NCI-H146 (cell line): Measurements from ENCODE around the gene AKAP13.
A peak's percentile ranks its signal among the peaks of the same experiment; 100 is the strongest.
"Not testable (repeated sequence)": the region's sequence is repeated elsewhere in the genome, so short reads cannot be mapped to it uniquely, and the experiment has no call there.

ENCODE experiments used
- DNase-seq: peaks from one replicate; lab custom pipeline; 2025; lab: John Stamatoyannopoulos, UW

Gene AKAP13

GRCh38 chr15:85380217-85380811, at the start of gene AKAP13:
Gene AKAP13, plus strand, starts transcription at chr15:85380603. Its CDS starts 105,118 bp downstream, at chr15:85485721.
- peak; percentile 97 for DNase-seq

DNA sequence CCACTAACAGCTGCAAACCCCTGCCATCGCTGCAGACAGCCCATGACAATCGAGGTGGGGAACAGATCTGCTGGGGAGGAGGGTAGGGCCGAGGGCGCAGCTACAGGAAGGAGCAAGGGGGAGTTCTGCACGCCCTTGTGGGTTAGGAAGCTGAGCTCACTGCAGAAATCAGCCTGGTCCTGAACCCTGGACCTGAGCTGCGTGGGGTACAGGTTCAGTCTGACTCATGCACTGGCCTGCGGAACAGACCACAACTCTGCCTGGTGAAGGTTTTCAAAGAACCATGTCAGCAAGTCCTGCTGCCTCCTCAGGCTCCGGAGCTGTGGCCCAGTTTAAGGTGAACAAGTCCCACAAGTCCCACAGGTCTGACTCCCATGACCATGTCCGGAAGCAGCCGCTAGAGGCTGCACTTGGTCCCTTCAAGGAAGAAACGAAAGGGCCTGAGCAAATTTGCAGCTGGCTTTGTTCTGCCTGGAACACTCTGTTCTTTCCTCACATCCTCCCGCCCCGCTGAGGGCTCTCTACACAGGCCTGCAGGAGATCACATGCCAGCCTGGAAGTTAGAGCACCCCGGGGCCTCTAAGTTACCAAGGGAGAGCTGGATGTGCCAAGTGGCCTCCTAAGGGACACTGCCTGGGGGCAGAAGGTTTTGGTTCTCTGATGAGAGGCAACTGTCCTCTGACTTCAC, 49.4 kb upstream of the AKAP13 start:
- DNase-seq, result peak; percentile 78

DNA sequence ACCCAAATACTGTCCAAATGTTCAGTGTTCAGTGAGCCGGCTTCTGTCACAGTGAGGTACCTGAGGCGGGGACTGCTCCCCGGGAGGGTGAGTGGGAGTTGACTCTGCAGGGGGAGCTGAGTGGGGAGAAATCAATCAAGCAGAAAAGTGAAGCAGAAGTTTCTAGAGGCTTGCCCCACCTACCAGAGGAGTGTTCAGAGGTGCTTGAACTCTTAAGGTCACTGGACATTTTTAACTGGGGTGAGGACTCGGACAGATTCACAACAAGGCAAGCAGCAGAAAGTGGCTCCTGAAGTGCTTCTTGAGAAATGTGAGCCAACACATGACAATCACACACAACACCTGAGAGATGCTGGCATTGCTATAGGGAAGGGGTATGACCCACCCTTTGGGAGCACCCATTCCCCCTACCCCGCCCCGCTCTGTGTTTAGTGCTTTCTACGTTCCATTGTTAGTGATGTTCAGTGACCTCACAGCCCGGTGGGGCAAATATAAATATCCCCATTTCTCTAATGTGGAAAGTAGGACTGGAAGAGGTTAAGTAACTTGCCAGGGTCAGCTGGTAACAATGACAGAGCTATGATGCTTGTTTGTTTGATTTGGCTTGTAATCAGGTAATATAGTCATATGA, 48.6 kb upstream of the AKAP13 start:
- no peak for DNase-seq

DNA sequence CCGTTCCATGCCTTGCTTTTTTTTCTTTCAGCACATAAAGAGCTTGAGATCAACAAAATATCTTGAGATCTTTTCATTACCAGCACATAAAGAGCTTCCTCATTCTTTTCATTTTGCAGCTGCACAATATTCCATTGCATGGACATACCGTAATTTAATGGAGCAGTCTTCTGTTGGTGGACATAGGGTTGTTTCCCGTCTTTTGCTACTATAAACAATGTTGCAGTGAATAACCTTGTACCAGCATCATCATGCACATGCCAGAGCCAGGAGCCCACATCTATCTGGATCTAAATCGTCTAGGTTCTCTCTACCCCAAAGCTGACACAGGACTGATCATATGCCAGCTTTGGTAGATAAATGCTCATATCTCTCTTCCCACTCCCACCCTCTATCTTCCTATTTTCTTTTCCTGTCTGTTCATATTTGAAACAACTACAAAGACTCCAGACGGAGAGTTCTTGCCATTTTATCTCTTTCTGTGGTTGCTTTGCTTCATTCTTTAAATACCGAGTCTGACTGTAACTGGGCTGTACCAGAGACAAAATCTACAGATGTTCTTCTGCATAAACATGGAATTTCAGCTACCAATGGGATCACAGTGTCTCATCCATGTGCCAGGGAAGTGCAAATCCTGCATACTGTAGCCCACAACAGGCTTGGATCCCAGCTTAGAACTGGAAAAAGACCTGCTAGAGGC, 47.1 kb upstream of the AKAP13 start:
- no peak for DNase-seq

GRCh38 chr15:85334241-85334640, 46.2 kb upstream of the AKAP13 start:
- no peak for DNase-seq

- DNase-seq, result no peak
Observed at GRCh38 chr15:85335193-85335942, 45.0 kb upstream of the AKAP13 start.

- no peak for DNase-seq
Observed at GRCh38 chr15:85336880-85337279, 43.5 kb upstream of the AKAP13 start.

DNA sequence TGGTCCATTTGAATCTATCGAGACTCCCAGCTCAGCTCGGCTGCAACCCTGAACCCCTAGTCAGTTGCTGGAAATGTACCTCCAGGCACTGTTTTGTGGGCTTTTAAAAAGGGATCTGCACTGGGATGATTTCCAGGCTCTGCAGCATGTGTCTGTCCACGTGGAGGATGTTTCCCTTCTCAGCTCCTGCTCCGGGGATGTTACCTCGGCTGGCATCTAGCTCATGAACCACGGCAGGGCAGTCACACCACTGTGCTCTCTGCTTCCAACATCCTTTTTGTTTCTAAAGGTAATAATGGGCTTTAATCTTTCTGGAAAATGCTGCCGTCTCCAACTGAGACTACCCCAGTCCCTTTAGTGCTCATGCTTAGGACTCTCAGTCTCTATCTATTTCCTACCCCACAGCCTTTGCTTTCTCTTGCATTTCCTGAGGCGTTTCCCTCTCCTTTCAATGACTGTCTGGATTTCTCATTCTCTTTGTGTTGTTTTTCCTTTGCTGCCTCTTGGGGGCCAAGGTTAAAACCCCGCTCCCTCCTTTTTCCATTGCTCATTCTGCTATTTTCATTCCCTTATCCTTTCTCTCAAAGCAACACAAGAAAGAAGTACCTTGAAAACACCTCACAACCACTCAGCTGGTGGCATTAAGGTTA, 42.9 kb upstream of the AKAP13 start:
- no peak for DNase-seq

DNA sequence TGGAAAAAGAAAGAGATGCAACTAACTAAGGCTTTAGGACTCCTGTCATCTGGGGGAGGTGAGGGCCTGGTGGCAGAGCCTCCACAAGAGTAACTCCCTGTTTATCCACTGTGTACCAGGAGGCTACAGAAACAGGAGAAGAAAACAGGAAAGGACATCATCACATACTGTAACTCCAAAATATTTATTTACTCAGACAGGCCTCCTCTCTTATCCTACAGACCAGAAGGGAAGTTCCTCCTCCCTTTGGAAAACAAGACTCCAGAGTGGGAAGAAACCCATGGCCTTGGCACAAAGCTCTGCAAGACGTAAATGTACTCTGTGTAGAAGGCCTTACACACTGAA, 40.1 kb upstream of the AKAP13 start:
- no peak for DNase-seq

DNA sequence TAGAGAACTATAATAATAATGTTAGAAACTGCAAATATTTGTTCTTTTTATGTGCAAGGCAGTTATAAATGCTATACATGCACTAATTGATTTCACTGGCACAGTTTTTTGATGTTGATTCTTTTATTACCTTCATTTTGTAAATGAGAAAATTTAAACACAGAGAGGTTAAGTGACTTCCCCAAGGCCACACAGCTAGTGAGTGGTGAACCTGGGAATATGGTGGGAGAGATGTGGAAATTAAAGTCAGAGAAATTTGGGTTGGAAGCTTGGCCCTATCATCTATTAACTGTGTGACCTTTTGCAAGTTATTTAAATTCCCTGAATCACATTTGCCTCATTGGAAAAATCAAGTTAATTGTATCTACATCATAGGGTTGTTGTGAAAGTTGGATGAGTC, 39.6 kb upstream of the AKAP13 start:
- DNase-seq, result no peak

DNA sequence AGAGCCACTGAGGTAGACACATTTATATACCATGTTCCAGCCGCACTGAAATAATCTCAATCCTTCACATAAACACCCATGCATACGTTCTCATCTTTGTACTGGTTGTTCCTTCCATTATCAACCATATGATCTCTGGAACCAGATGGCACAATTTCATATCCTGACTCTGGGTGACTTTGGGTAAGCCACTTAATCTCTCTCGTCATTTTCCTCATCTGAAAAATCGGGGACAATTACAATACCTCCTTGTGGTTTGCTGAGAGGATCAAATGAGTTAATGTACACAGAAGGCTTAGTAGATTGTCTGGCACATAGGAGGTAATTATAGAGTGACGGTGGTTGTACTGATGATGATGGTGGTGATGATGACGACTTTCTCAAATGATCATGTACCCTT, 38.2 kb upstream of the AKAP13 start:
- DNase-seq, result not testable (repeated sequence)

DNA sequence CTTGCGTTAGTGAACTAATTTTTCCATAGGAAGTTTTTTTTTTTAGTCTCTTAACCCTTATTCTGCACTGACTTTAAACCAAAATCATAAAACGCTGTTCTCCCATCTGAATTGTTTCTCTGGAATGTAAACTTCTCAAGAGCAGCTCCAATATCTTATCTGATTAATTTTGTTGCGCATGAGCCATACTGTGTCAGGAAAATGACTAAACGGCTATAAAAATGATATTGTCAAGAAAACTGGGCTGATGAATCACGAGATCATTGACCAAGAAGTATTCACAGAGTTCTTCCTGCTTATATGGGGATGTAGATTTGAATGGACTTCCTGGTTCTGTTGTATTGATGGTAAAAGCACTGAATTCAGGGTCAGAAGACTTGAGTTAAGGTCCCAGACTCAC, 37.0 kb upstream of the AKAP13 start:
- not testable (repeated sequence) for DNase-seq

DNA sequence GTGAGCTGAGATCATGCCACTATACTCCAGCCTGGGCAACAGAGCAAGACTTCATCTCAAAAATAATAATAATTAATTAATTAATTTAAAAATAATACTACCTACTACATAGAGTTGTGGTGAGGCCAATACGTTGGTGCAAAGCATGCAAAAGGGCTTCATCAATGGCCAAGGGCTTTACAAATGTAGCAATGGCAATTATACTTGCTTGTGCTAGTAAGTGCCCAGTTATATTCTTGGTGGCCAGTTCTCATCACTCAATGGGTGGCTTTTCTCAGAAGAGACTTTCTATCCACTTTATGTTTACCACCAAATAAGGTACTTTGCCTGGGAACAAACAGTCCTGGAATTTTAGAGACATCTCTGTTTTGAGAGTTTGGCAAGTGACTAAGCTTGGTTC, 36.2 kb upstream of the AKAP13 start:
- not testable (repeated sequence) for DNase-seq

GRCh38 chr15:85344653-85345114, 35.7 kb upstream of the AKAP13 start:
- not testable (repeated sequence) for DNase-seq

DNA sequence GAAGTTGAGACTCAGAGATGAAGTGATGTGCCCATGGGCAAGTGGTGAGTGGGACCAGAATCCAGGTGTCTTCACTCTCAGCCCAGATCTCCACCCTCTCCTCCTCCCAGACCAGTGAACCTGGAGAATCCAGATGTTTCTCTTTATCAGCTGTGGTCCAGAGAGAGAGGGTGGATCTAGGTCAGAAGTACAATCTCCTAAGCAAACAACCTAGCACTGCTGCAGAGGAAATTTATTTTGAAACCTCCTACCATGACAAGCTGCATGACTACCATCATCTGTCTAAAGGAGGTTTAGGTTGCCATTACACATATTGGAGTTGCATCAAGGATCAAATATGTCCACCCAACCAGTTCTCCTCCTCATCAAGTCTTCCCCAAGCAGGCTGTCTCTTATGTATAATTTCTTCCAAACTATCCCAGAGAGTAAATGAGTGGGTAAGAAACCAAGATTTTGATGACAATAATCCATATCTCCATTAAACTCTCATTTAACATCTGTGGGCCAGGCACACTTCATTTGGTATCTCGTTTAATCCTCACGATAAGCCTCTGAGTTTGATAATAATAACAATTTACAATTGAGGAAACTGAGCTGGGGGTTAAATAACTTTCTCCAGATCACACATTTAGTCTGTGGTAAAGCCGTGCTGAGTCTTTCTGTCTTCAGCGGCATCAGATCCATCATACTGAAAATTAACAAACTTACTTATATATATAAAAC, 35.0 kb upstream of the AKAP13 start:
- DNase-seq, result not testable (repeated sequence)

GRCh38 chr15:85346462-85347084, 33.8 kb upstream of the AKAP13 start:
- DNase-seq, result peak; percentile 44

DNA sequence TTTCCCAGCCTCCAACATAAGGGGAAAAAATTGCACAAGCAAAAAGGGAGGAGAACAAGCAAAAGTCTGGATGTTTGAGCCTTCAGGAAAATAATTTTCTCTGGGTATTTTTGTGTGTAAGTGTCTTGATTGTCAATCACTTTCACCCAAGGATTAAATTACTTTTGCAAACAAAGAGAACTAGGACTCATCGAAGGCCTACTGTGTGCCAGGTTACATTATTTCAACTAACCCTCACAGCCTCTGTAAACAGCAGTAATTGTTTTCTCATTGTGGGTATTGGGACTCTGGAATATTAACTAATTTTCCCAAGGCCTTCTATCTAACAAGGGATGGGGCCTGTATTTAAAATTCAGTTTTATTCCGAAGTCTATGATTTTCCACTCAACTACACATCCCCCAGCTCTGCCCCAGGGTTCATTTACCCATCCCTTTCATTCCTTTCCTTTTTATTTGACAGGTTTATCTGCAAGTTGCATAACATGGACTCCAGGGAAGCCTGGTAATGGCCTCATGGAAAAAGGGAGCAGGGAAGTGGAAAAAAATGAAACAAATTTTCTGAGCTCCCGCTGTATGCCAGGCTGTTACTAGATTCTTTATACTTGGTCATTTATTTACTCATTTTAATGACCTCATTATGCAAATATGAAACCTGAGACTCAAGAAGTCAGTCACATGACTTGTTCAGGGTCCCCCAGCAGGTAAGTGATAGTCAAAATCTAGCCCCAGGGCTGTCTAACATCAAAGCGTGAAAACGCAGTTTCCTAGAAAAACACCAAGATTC, 32.9 kb upstream of the AKAP13 start:
- peak; percentile 45 for DNase-seq

DNA sequence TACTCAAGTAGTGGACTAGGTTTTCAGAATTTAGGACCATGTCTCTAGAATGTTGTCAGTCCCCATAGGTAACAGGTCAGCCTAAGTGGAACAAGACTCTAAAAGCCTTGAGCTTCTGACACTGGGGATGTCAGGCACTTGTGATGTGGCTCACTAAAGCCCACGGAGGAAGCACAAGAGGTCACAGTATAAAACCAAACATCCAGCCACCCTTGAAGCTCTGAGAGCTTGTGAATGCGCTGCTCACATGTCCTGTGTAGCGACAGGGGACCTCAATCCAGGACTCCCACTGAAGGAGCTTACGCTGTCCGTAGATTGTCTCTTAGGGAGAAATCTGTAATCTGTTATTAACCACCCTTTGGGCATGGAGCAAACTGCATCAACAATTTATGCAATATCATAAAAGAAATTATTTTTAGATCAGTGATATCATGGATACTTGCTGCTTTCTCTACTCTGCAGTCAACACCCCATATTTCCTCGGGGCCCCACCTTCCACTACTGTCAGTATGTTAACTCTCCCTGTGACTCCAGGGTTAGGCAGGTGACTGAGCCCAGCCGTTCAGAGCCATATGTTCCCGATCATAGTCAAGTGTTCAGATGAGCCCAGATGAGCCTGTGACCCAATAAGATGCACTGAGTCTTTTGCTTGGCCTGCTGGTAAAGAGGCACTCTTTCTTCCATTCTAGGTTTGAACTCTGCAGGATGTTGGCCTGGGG, 32.2 kb upstream of the AKAP13 start:
- DNase-seq, result not testable (repeated sequence)

- not testable (repeated sequence) for DNase-seq
Observed at GRCh38 chr15:85349062-85349461, 31.3 kb upstream of the AKAP13 start.
